SKM-1 (cell line): ENCODE data around the gene HOXD11.

ENCODE experiments used
- DNase-seq: peaks from one replicate; lab custom pipeline; 2025; ENCODE audit not compliant: unreplicated experiment; lab: John Stamatoyannopoulos, UW

HOXD11 gene

GRCh38 chr2:176105078-176105729, 1.9 kb upstream of the HOXD11 start:
- no peak for DNase-seq

- no peak for DNase-seq
These were observed 1.1 kb upstream of the HOXD11 start for GRCh38 chr2:176105730-176106580.

GRCh38 chr2:176107731-176108181, 676 bp downstream of the HOXD11 start:
- no peak for DNase-seq

DNA sequence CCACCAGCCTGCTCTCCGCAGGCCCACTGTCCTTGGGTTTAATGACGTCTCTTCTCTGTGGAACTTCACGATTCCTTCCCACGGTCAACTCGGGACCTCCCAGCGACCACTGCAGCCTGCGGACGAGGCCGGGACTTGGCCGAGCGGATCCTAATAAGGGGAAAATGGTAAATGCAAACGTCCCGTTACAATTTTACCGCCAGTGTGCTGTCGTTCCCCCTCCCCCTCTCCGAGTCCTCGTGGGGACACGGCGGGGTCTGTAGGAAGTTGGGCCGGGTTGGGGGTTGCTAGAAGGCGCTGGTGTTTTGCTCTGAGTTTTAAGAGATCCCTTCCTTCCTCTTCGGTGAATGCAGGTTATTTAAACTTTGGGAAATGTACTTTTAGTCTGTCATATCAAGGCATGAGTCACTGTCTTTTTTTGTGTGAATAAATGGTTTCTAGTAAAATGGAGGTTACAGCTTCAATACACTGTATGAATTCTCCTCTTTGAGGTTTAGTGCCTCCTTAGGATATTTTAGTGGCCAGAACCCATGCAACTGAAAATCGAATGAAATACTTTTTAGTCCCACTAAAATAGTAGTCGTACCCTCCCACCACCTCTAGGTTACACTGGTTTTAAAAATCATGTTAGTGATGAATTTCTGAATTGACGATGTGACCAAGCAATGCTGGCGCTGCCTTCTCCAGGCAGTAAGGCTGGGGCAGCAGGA, 2.3 kb downstream of the HOXD11 start:
- no peak for DNase-seq

GRCh38 chr2:176109946-176110345, 2.9 kb downstream of the HOXD11 start:
- no peak for DNase-seq

DNA sequence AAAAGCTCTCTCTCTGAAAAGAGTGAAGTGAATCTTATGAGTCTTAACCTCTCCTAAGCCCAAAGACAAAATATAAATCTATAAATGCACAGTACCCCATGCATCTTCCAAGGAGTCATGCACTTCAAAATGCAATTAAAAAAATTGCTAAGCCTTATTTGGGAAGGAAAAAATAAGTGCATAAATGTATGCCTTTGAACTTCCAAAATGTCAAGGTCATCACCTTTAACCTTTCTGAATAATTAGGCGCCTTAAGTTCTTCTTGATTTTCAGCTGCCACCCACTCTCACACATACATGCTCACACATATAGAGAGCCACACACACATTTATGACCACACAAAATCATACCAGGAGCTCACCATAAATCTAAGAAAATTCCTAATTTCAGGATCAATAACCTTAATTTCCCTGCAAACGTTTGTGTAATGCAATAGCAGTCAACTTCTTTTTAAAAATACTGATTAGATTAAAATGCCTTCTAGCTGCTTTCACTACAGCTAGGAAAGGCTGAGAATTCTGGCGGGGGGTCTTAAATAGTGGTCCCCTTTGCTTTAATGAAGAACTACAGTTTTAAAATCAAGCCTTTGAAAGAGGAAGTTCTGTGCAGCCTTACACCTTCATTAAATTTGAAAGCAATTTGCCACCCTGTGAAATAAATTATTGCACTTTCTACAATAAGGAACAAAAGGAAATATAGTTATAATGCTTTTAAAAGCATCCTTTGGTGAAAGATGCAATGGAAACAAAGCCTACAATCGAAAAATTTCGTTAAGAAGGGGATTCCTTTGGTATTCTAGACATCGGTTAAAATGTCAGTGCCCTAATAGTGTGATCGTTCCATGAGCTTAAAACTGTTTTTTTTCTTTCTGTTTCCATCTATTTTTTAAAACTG, 3.6 kb downstream of the HOXD11 start:
- no peak for DNase-seq

- no peak for DNase-seq
These were observed 4.2 kb downstream of the HOXD11 start for GRCh38 chr2:176111309-176111663.

- no peak for DNase-seq
These were observed 4.8 kb downstream of the HOXD11 start for GRCh38 chr2:176111846-176112374.

GRCh38 chr2:176112375-176113302, 5.6 kb downstream of the HOXD11 start:
- DNase-seq: no peak

DNA sequence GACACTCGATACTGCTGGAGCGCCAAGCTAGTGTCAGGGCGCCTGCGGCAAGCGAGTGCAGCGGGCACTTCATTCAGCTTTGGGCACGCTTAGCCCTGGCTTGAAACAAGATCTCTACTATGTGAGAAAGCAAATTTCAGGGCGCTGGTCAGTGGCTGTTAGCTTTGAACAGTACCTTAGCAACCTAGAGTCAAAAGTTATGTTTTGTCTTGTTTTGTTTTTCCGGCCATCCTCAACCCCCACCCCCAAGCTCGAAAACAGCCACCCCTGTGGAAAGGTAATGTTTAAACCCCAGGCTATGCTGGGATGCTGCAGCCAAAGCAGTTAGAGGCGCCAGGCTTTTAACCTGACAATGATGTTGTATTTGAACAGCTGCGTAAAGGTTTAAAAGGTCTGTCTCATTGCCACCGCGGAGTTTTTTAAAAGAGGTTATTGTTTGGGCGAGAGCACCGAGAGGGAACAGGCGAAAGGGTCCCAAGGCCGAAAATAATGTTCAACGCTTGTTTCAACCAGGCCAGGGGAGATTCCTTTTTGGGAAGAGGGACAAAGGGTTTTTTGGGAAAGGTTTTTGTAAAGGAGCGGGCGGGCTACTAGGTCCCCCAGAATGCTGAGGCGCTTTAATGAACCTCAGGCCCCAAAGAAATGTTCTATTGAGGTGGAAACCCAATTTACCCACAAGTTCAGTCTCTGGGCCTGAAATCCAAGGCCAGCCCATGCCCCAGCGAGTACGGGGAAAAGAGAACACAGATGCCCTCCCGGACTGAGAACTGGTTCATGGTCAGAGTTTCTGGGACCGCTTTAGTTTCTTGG, 7.2 kb downstream of the HOXD11 start:
- DNase-seq: no peak

DNA sequence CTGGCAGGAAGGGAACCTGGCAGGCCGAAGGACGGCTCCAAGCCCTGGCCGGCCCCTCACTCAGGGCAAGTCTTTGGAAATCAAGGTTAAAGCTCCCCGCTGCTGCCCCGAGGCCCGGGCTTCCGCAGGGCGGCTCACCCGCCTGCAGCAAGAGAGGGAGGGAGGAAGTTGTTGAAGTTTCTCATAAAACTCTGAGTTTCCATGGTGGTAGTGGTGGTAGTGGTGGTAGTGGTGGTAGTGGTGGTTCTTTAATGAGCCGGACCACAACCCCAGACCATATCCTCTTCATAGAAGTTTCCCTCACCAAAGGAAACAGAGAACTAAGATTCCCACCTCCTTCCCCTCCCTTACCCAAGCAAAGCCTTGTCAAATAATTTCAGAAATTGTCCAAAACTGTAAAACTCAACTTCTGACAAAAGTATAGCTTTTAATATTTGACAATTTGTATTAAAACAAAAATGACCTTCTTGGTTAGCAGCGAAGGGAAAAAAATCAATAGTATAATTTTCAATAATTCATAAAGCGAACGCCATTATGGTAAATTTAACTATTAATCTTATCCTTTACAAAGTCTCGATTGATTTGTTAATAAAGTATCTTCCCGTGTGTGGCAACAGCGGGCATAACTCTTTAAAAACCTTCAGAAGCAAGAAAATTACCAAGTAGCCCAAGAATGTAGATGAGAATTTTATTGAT, 8.0 kb downstream of the HOXD11 start:
- no peak for DNase-seq

DNA sequence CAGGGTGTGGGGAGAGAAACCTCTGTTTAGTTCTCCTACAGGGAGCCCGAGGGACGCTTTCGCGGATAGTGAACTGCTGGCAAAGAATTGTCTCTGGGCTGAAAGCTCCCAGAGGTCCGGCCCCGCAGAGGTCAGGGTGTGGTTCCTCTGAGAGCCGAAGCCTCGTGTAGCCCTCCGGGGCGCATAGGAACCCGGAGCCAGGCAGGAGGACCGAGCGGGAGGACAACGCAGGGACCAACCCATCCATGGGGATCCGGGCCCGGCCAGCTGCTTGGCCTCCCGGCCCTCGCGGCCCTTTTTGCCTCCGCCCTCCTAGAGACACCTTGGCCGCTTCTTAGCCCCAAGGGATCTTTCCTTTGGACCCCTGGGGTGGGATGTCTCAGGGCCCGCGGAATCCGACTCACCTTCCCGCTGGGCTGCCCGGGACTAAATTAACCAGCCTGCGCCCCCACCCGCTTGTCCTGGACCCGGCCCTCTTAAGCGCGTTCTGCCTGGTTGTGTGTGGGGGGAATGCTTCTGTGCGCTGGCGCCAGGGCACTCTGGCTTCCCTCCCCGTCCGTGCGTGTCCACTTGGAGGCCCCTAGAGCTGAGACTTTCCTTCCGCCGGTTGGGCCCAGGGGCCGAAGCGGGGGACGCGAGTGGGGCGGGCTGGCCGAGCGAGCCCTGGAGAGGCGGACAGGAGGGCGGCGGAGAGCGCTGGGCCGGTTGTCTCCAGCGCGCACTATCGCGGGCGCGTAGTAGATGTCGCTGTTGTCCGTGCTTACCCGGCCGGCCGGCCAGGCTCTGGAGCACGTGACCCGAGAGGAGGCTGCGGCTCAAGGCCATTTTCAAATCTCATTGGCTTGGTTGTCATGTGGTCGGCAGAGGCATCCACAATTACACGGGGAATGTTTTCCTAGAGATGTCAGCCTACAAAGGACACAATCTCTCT, 9.1 kb downstream of the HOXD11 start, which contains the start of gene HOXD10:
Gene HOXD10, plus strand, starts transcription at position 896 of the 931 bp plus-strand sequence. CDS start 56 bp downstream, outside the sequence.
- DNase-seq: no peak

- DNase-seq: no peak
These were observed 10.2 kb downstream of the HOXD11 start for GRCh38 chr2:176117162-176117822.

DNA sequence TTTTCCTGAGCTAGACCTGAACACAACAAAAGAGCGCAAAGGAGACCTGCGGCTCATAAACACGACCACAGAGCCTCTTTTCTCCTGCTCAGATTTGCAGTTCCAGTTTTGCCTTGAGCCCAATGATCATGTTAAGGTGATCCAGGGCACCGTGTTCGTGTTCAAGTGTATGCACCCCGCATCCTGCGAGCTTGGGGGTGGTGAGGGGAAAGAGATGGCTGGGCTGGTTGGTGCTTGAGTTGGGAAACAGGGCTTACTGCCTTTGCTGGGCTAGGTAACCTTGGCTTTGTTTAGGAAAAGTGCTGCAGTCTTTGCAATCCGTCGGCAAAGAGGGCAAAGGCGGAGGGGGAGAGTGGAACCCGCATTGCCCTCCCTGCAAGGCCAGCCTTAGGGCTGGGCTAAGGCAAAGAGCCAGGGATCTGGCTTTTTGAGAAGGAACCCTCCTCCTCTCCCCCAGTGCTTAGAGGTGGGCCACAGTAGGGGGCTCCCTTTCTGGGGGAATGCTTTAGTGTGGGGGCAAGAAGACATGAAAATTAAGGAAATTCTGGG, 10.8 kb downstream of the HOXD11 start:
- DNase-seq: no peak

DNA sequence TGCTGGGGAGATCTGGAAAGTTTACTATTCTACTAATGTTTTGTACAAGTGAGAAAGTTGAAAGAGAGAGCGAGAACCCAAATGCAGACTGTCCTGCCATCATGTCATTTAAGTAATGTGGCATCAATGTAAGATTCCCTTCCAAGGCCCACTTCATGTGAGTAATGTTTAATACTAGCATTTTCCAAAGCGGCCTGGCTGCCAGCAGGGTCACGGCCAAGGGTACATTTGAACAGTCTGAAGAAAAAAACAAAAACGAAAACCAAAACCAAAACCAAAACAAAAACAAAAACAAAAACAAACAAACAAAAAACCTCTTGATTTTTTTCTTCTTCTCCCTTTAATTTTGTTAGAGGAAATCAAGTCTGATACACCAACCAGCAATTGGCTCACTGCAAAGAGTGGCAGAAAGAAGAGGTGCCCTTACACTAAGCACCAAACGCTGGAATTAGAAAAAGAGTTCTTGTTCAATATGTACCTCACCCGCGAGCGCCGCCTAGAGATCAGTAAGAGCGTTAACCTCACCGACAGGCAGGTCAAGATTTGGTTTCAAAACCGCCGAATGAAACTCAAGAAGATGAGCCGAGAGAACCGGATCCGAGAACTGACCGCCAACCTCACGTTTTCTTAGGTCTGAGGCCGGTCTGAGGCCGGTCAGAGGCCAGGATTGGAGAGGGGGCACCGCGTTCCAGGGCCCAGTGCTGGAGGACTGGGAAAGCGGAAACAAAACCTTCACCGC, 11.7 kb downstream of the HOXD11 start:
- DNase-seq: no peak
